Parathyroid adenoma (tissue), 2 donors: ENCODE results near the gene ATXN7L2.
A peak's percentile ranks its signal among the peaks of the same experiment; 100 is the strongest.

Source experiments
- H2AFZ ChIP-seq: fragments of 300-600 bp; sonication (generic); one replicate; pipeline ENCODE4 v1.7.0; 2017; ENCODE audit warnings: antibody characterized with exemption, mild to moderate bottlenecking
- H3K27ac ChIP-seq: fragments of 300-600 bp; sonication (generic); one replicate; pipeline ENCODE4 v1.7.0; 2017
- H3K27me3 ChIP-seq: fragments of 300-600 bp; sonication (generic); one replicate; pipeline ENCODE4 v1.7.0; 2017; ENCODE audit warnings: low read length; ENCODE audit not compliant: control insufficient read depth, insufficient read depth
- H3K36me3 ChIP-seq: fragments of 300-600 bp; sonication (generic); one replicate; pipeline ENCODE4 v1.7.0; 2017; ENCODE audit warnings: low read length; ENCODE audit not compliant: control insufficient read depth, insufficient read depth
- H3K4me1 ChIP-seq: fragments of 300-600 bp; sonication (generic); one replicate; pipeline ENCODE4 v1.7.0; 2017; ENCODE audit warnings: control low read depth
- H3K4me2 ChIP-seq: fragments of 300-600 bp; sonication (generic); one replicate; pipeline ENCODE4 v1.7.0; 2017; ENCODE audit warnings: low read length
- H3K4me3 ChIP-seq: fragments of 300-600 bp; sonication (generic); one replicate; pipeline ENCODE4 v1.7.0; 2017; ENCODE audit warnings: low read depth, low read length
- H3K79me2 ChIP-seq: fragments of 300-600 bp; sonication (generic); one replicate; pipeline ENCODE4 v1.7.0; 2017; ENCODE audit warnings: control low read depth
- H3K9ac ChIP-seq: fragments of 300-600 bp; sonication (generic); one replicate; pipeline ENCODE4 v1.7.0; 2017; ENCODE audit warnings: mild to moderate bottlenecking
- H3K9me3 ChIP-seq: fragments of 300-600 bp; sonication (generic); one replicate; pipeline ENCODE4 v1.7.0; 2017; ENCODE audit warnings: low read length; ENCODE audit not compliant: control insufficient read depth
- TF ChIP-seq, protein P1 (sequence below): fragments of 300-600 bp; sonication (generic); IDR thresholded peaks from one replicate; pipeline ENCODE4 v1.7.0; 2017; ENCODE audit warnings: antibody characterized with exemption, mild to moderate bottlenecking
- donor health status: primary hyperparathyroidism.

The ATXN7L2 gene

DNA sequence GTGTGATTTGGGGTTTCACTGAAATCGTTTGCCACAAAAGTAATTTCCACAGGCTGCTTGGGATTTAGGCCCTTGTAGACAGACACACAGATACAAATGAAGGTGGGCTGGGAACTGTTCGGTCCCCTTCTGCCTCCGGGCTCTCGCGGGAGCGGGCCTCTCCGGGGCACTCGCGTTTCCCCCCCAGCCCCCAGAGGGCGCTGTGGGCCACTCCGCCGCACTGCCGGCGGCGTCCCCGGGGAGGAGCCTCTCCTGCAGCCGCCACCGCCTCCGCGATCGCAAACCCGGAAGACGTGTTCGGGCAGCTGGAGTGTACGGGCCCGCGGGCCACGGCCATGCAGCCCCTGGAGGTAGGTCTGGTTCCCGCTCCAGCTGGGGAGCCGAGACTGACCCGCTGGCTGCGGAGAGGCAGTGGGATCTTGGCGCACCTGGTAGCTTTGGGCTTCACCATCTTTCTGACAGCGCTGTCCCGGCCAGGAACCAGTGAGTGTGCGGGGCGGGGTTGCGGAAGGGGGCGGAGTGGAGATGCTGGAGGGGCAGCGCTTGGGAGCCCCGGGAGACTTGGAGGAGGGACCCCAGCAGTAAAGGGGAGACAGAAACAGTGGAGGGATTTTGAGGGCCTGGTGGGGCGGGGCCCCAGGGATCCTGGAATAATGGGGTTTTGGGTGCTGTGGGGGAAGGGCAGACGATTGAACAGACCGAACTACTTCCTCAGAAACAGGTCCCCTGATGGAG, 10.3 kb downstream of the ATXN7L2 start, which contains the start of gene CYB561D1:
TSS of gene CYB561D1 (plus strand) at position 290 of the 735 bp plus-strand sequence. CDS start at position 336, 46 bp downstream.
- Histone ChIP-seq H3K4me2 (peak within 1 kb of the TSS; percentile 74), H3K27ac (peak within 1 kb of the TSS; percentile 68), H3K4me1 (no peaks in the 10 kb centered on the region), H3K9me3 (no peaks in the 10 kb centered on the region), H3K4me3 (peak within 1 kb of the TSS; percentile 84), H3K79me2 (no peaks in the 10 kb centered on the region), H3K36me3 (no peaks in the 10 kb centered on the region), H3K9ac (no peak within 1 kb of the TSS), H2AFZ (peak within 1 kb of the TSS; percentile 90), H3K27me3 (no peaks in the 10 kb centered on the region)
- TF ChIP-seq, protein P1, sequence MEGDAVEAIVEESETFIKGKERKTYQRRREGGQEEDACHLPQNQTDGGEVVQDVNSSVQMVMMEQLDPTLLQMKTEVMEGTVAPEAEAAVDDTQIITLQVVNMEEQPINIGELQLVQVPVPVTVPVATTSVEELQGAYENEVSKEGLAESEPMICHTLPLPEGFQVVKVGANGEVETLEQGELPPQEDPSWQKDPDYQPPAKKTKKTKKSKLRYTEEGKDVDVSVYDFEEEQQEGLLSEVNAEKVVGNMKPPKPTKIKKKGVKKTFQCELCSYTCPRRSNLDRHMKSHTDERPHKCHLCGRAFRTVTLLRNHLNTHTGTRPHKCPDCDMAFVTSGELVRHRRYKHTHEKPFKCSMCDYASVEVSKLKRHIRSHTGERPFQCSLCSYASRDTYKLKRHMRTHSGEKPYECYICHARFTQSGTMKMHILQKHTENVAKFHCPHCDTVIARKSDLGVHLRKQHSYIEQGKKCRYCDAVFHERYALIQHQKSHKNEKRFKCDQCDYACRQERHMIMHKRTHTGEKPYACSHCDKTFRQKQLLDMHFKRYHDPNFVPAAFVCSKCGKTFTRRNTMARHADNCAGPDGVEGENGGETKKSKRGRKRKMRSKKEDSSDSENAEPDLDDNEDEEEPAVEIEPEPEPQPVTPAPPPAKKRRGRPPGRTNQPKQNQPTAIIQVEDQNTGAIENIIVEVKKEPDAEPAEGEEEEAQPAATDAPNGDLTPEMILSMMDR, result peak; percentile 88

DNA sequence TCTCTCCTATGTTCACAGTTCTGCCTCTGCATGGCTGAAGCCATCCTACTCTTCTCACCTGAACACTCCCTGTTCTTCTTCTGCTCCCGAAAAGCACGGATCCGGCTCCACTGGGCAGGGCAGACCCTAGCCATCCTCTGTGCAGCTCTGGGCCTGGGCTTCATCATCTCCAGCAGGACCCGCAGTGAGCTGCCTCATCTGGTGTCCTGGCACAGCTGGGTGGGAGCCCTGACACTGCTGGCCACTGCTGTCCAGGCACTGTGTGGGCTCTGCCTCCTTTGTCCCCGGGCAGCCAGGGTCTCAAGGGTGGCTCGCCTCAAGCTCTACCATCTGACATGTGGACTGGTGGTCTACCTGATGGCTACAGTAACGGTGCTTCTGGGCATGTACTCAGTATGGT, 12.0 kb downstream of the ATXN7L2 start:
- no peaks in the 10 kb centered on the region for H3K79me2 ChIP-seq
- no peaks in the 10 kb centered on the region for H3K36me3 ChIP-seq
- no peak overlapping the region for H3K27ac ChIP-seq
- H3K4me3 ChIP-seq, result no peak overlapping the region
- no peak overlapping the region for H2AFZ ChIP-seq
- TF ChIP-seq, protein P1, result no peak
- no peaks in the 10 kb centered on the region for H3K9me3 ChIP-seq
- H3K4me1 ChIP-seq, result no peaks in the 10 kb centered on the region
- H3K27me3 ChIP-seq, result no peaks in the 10 kb centered on the region
- no peak overlapping the region for H3K4me2 ChIP-seq
- no peak overlapping the region for H3K9ac ChIP-seq

DNA sequence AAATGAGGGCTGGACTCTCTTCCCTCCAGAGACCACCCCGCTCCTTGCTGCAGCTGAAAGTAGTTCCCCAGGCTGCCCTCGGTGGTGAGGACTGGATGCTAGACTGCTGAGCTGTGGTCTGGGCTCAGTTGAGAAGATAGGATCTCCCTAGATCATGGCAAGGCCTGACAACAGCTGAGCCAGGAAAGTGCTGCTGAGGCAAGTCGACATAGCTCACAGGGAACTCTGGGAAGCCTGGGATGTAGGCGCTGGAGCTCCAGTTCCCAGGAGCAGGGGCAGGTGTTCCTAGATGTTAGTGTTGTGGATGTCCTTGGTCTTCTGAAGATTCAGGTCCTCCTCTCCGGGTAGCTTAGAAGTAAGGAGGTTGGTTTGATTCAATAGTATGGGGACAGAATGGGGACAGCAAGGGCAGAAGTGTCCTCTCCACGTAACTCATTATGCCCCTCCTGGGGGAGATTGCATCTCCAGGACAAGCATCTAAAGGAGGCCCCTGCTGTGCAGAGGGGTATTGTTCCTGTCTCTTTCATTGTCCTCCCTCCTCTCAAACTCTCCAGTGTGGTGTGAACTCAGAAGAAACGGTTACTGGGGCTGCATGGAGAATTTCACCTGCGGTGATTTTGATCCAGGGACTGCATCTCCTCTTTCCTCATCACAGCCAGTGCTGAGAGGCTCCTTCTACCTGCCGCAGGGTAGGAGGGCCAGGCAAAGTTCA, 13.9 kb downstream of the ATXN7L2 start:
- Histone ChIP-seq H3K9me3 (no peaks in the 10 kb centered on the region), H3K27ac (no peak overlapping the region), H3K4me3 (no peak overlapping the region), H3K27me3 (no peaks in the 10 kb centered on the region), H3K36me3 (no peaks in the 10 kb centered on the region), H3K9ac (no peak overlapping the region), H3K4me1 (no peaks in the 10 kb centered on the region), H2AFZ (no peak overlapping the region), H3K4me2 (no peak overlapping the region), H3K79me2 (no peaks in the 10 kb centered on the region)
- TF ChIP-seq, protein P1, result no peak

DNA sequence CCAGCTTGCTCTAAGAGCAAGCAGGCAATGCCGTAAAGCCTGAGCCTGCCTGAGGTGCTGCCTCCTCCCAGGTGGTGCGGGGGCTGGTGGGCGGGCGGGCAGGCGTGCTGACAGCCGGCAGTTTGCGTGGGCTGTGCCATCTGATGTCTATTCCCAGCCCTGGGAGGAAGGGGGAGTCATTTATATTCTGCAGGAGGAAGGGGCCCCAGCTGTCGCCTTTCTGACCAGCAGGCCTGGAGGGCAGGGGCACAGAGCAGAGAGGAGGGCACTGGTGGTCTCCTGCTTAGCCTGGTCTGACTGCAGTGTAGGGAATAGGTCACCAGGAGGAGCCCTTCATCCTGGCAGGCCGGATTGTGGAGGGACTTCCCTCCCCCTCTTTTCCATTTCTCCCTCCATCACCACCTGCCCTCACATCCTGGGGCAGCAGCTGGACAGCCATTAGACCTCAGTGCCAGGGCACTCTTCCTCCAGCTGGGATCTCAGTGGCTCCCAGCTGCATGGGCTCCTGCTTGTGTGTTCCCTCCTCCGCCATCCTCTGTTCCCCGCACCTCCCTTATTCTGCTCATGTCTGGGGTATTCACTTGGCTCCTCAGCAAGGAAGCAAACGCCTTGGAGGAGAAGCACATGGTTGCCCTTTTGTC, 14.6 kb downstream of the ATXN7L2 start:
- TF ChIP-seq, protein P1, result peak; percentile 31
- no peaks in the 10 kb centered on the region for H3K27me3 ChIP-seq
- H3K27ac ChIP-seq, result no peak overlapping the region
- H3K4me3 ChIP-seq, result no peak overlapping the region
- no peaks in the 10 kb centered on the region for H3K79me2 ChIP-seq
- no peak overlapping the region for H3K4me2 ChIP-seq
- no peaks in the 10 kb centered on the region for H3K4me1 ChIP-seq
- H3K36me3 ChIP-seq, result no peaks in the 10 kb centered on the region
- no peak overlapping the region for H2AFZ ChIP-seq
- H3K9ac ChIP-seq, result no peak overlapping the region
- H3K9me3 ChIP-seq, result no peaks in the 10 kb centered on the region
